ENCODE measurements around the gene RORB. TPM values are rescaled to one million over a fixed set of nuclear protein-coding genes. Genes with fewer than 3 reads are reported as not detected.
"Not testable (repeated sequence)": the region's sequence is repeated elsewhere in the genome, so short reads cannot be mapped to it uniquely, and the experiment has no call there.

RORB gene
- total RNA-seq, 1 donor from 2014 or later: 2.1 TPM

GRCh38 chr9:74527718-74528117 is 30.6 kb downstream of the RORB start:
- Histone ChIP-seq H3K27ac (no peak overlapping the region), H3K27me3 (peaks cover 4% of the 10 kb centered on the region), H3K36me3 (no peaks in the 10 kb centered on the region), H3K4me1 (no peaks in the 10 kb centered on the region), H3K4me3 (no peak overlapping the region), H3K9me3 (no peaks in the 10 kb centered on the region)
- DNase-seq: no peak
- no peak for ATAC-seq
- no peak for TF ChIP-seq CTCF (IDR thresholded peaks at IDR 0.05)
- intact Hi-C loops (cut with DNase I): no loop called here

- H3K4me1 ChIP-seq: no peaks in the 10 kb centered on the region
- ATAC-seq: no peak
- no peak for TF ChIP-seq CTCF (IDR thresholded peaks at IDR 0.05)
- intact Hi-C loops (cut with DNase I): no loop called here
- H3K9me3 ChIP-seq: no peaks in the 10 kb centered on the region
- H3K4me3 ChIP-seq: no peak overlapping the region
- H3K27me3 ChIP-seq: peaks cover 4% of the 10 kb centered on the region
- H3K36me3 ChIP-seq: no peaks in the 10 kb centered on the region
- no peak for DNase-seq
- no peak overlapping the region for H3K27ac ChIP-seq
These were observed 31.1 kb downstream of the RORB start for GRCh38 chr9:74528207-74528606.

GRCh38 chr9:74530458-74530857 is 33.3 kb downstream of the RORB start:
- H3K4me3 ChIP-seq; H3K4me1 ChIP-seq; ATAC-seq; H3K27ac ChIP-seq; H3K27me3 ChIP-seq; DNase-seq; H3K9me3 ChIP-seq; intact Hi-C loops (cut with DNase I); H3K36me3 ChIP-seq: not testable (repeated sequence)

- intact Hi-C loops (cut with DNase I): no loop called here
These were observed 36.1 kb downstream of the RORB start for GRCh38 chr9:74533253-74533652.

GRCh38 chr9:74534841-74535240 is 37.7 kb downstream of the RORB start:
- no peak for TF ChIP-seq CTCF (IDR thresholded peaks at IDR 0.05)
- DNase-seq (no peak), ATAC-seq (no peak)
- Histone ChIP-seq H3K9me3 (no peaks in the 10 kb centered on the region), H3K4me1 (no peaks in the 10 kb centered on the region), H3K36me3 (no peaks in the 10 kb centered on the region), H3K27me3 (no peaks in the 10 kb centered on the region), H3K4me3 (no peak overlapping the region), H3K27ac (no peak overlapping the region)
- intact Hi-C loops (cut with DNase I): no loop called here

More at GRCh38 chr9:74533253-74533652, 36.1 kb downstream of the RORB start:
- no peak for DNase-seq
- H3K9me3 ChIP-seq: no peaks in the 10 kb centered on the region
- TF ChIP-seq CTCF (IDR thresholded peaks at IDR 0.05): no peak
- H3K27ac ChIP-seq: no peak overlapping the region
- ATAC-seq: no peak
- H3K4me3 ChIP-seq: no peak overlapping the region
- peaks cover 2% of the 10 kb centered on the region for H3K27me3 ChIP-seq
- no peaks in the 10 kb centered on the region for H3K36me3 ChIP-seq
- no peaks in the 10 kb centered on the region for H3K4me1 ChIP-seq

GRCh38 chr9:74543145-74543544 is 46.0 kb downstream of the RORB start:
- Histone ChIP-seq H3K4me3 (no peak overlapping the region), H3K9me3 (no peaks in the 10 kb centered on the region), H3K4me1 (no peaks in the 10 kb centered on the region), H3K27me3 (no peaks in the 10 kb centered on the region), H3K27ac (no peak overlapping the region), H3K36me3 (no peaks in the 10 kb centered on the region)
- DNase-seq: no peak
- intact Hi-C loops (cut with DNase I): no loop called here
- no peak for TF ChIP-seq CTCF (IDR thresholded peaks at IDR 0.05)
- ATAC-seq: no peak

All from upper lobe of right lung (tissue), 1 donor.